Caco-2 (cell line): ENCODE data around the gene SRPRB. TPM values are rescaled to one million over a fixed set of nuclear protein-coding genes. Genes with fewer than 3 reads are reported as not detected.

ENCODE experiments used
- BruUV-seq: library from RNA; stranded (reverse); fragments of 400-500 nt; replicated peaks from 2 replicates; lab custom pipeline; 2021; lab: Mats Ljungman, UMichigan
- CTCF ChIA-PET: fragments of 300-600 bp; sonication (Branson Sonifier 250); formaldehyde crosslinking; loops from one replicate; lab custom pipeline; 2022; ENCODE audit warnings: antibody characterized with exemption; lab: Charles Lee
- POLR2A ChIA-PET: fragments of 300-600 bp; sonication (Branson Sonifier 250); formaldehyde crosslinking; loops from one replicate; lab custom pipeline; 2022; ENCODE audit warnings: antibody characterized with exemption; lab: Charles Lee
- DNase-seq, 2 experiments: peaks; one replicate each; pipeline versions ENCODE4 v3.0.0 to v3.0.0-alpha.2; 2020 to 2022
- H3K27me3 ChIP-seq: replicated peaks from 2 replicates; pipeline ENCODE4 v1.6.0; 2011; ENCODE audit warnings: low read length; ENCODE audit not compliant: control insufficient read depth, insufficient read depth
- H3K36me3 ChIP-seq: 2 replicates; pipeline ENCODE4 v1.5.1; 2011; ENCODE audit warnings: low read length; ENCODE audit not compliant: control insufficient read depth, insufficient read depth
- H3K4me1 ChIP-seq: fragments of 250-450 bp; sonication (Bioruptor Pico); 2 replicates; pipeline ENCODE4 v1.5.1; 2020; ENCODE audit warnings: mild to moderate bottlenecking
- H3K4me3 ChIP-seq: 2 replicates; pipeline ENCODE4 v1.5.1; 2011; ENCODE audit warnings: low read depth, mild to moderate bottlenecking, control low read depth, low read length
- H3K9me3 ChIP-seq: fragments of 250-450 bp; sonication (Bioruptor Pico); 2 replicates; pipeline ENCODE4 v1.5.1; 2020; ENCODE audit warnings: mild to moderate bottlenecking, moderate library complexity
- H3K27ac Mint-ChIP-seq: one replicate; pipeline ENCODE4 v1.8.0; 2022; ENCODE audit warnings: mixed read lengths; ENCODE audit not compliant: unreplicated experiment
- H3K27me3 Mint-ChIP-seq: one replicate; pipeline ENCODE4 v1.8.0; 2022; ENCODE audit warnings: mixed read lengths; ENCODE audit not compliant: insufficient read depth, unreplicated experiment
- H3K36me3 Mint-ChIP-seq: one replicate; pipeline ENCODE4 v1.8.0; 2022; ENCODE audit warnings: mild to moderate bottlenecking, mixed read lengths; ENCODE audit not compliant: insufficient read depth, unreplicated experiment
- H3K4me1 Mint-ChIP-seq: one replicate; pipeline ENCODE4 v1.8.0; 2022; ENCODE audit warnings: low read depth, mixed read lengths; ENCODE audit not compliant: unreplicated experiment
- H3K4me3 Mint-ChIP-seq: one replicate; pipeline ENCODE4 v1.8.0; 2022; ENCODE audit warnings: mild to moderate bottlenecking, moderate library complexity, mixed read lengths; ENCODE audit not compliant: unreplicated experiment
- H3K9me3 Mint-ChIP-seq: one replicate; pipeline ENCODE4 v1.8.0; 2022; ENCODE audit warnings: mixed read lengths; ENCODE audit not compliant: unreplicated experiment
- intact Hi-C: fragments of 100-400 bp; cut with micrococcal nuclease; formaldehyde crosslinking; loops from one replicate; pipeline ENCODE4 v1.10.0; 2022; ENCODE audit not compliant: unreplicated experiment
- total RNA-seq: library from RNA; stranded (reverse); gene quantifications from 2 replicates; pipeline ENCODE4 v1.2.3, GENCODE V29; 2022
- TF ChIP-seq, protein P1 (sequence below), 2 experiments: fragments of 200-600 bp in 1 of 2; IDR thresholded peaks; 1 replicate in 1 of 2; 2 replicates in 1 of 2; pipeline versions ENCODE4 v1.5.1 to v1.8.0; 2011 to 2022; ENCODE audit warnings: antibody characterized with exemption in 1 of 2, control low read depth in 1 of 2, inconsistent platforms in 1 of 2, low read depth in 1 of 2, low read length in 1 of 2, mild to moderate bottlenecking in 1 of 2, moderate library complexity in 1 of 2; ENCODE audit not compliant: insufficient read depth in 1 of 2, severe bottlenecking in 1 of 2, unreplicated experiment in 1 of 2

Gene SRPRB
- total RNA-seq, 1 experiment from 2014 or later, result 87.3 TPM

GRCh38 chr3:133824961-133825485, 19.4 kb downstream of the SRPRB start:
- Mint-ChIP-seq H3K36me3 (peaks cover 31% of the 10 kb centered on the region), H3K9me3 (no peaks in the 10 kb centered on the region), H3K4me3 (no peak overlapping the region), H3K27me3 (no peaks in the 10 kb centered on the region), H3K27ac (no peak overlapping the region), H3K4me1 (no peaks in the 10 kb centered on the region)
- CTCF ChIA-PET, result no interaction called here
- Histone ChIP-seq H3K4me3 (no peak overlapping the region), H3K9me3 (no peaks in the 10 kb centered on the region), H3K36me3 (peaks cover 8% of the 10 kb centered on the region), H3K27me3 (no peaks in the 10 kb centered on the region), H3K4me1 (no peaks in the 10 kb centered on the region)
- BruUV-seq, result no TSS peak
- POLR2A ChIA-PET, result no interaction called here
- TF ChIP-seq, protein P1, sequence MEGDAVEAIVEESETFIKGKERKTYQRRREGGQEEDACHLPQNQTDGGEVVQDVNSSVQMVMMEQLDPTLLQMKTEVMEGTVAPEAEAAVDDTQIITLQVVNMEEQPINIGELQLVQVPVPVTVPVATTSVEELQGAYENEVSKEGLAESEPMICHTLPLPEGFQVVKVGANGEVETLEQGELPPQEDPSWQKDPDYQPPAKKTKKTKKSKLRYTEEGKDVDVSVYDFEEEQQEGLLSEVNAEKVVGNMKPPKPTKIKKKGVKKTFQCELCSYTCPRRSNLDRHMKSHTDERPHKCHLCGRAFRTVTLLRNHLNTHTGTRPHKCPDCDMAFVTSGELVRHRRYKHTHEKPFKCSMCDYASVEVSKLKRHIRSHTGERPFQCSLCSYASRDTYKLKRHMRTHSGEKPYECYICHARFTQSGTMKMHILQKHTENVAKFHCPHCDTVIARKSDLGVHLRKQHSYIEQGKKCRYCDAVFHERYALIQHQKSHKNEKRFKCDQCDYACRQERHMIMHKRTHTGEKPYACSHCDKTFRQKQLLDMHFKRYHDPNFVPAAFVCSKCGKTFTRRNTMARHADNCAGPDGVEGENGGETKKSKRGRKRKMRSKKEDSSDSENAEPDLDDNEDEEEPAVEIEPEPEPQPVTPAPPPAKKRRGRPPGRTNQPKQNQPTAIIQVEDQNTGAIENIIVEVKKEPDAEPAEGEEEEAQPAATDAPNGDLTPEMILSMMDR (IDR thresholded peaks at IDR 0.05; ENCODE audit: insufficient read depth in 1 of 2, low read depth in 1 of 2, low read length in 1 of 2, severe bottlenecking in 1 of 2, unreplicated experiment in 1 of 2), result no peak
- no peak for DNase-seq
- intact Hi-C loops, result loop anchor here (5.0 kb wide), 1 partner anchor 72 kb away; the partner anchor contains the start of gene RAB6B

DNA sequence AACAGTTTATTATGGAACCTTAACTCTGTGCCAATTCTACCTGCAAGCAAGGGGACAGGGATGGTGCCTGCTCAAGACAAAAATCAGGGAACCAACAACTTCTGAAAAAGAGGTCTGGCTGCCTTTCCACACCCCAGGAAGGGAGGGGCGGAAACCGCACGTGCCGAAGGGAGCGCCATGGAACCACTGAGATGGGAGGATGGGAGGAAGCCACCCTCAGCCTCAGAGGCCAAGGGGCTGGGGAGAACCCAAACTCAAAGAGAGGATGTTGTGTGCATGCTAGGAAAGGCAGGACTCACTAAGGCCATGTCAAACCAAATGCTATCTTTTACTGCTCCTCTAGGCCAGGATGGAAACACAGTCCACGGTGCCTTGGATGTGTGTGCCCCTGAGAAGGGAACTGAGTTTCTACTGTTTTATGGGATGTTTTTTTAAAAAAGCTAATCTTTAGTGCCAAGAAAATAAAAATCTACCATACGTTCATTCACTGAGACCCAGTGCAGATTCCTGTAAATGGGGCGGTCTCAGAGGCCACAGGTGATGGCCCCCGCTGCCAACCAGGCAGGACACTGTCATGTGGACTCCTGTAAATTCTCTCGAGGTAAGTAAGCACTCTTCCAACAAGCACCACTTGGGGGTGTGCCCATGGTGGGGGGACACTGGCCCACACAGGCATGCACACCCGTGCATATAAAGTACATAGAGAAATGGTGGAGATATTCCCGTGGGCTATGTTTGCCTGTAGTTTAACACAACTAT, 20.5 kb downstream of the SRPRB start:
- Mint-ChIP-seq H3K27ac (no peak overlapping the region), H3K36me3 (peaks cover 20% of the 10 kb centered on the region), H3K4me1 (no peaks in the 10 kb centered on the region), H3K4me3 (no peak overlapping the region), H3K9me3 (no peaks in the 10 kb centered on the region), H3K27me3 (no peaks in the 10 kb centered on the region)
- Histone ChIP-seq H3K27me3 (no peaks in the 10 kb centered on the region), H3K4me1 (no peaks in the 10 kb centered on the region), H3K36me3 (peaks cover 5% of the 10 kb centered on the region), H3K9me3 (no peaks in the 10 kb centered on the region), H3K4me3 (no peak overlapping the region)
- ChIA-PET CTCF (no interaction called here), POLR2A (no interaction called here)
- TF ChIP-seq, protein P1 (IDR thresholded peaks at IDR 0.05; ENCODE audit: insufficient read depth in 1 of 2, low read depth in 1 of 2, low read length in 1 of 2, severe bottlenecking in 1 of 2, unreplicated experiment in 1 of 2), result no peak
- intact Hi-C loops, result loop anchor here (5.0 kb wide), 1 partner anchor 71 kb away; the partner anchor contains the start of gene RAB6B
- no peak for DNase-seq
- BruUV-seq, result no TSS peak

GRCh38 chr3:133827136-133827535, 21.5 kb downstream of the SRPRB start:
- intact Hi-C loops, result loop anchor here (5.0 kb wide), 1 partner anchor 70 kb away; the partner anchor contains the start of gene RAB6B
- Histone ChIP-seq H3K36me3 (peaks cover 2% of the 10 kb centered on the region), H3K4me3 (no peak overlapping the region), H3K27me3 (no peaks in the 10 kb centered on the region), H3K9me3 (no peaks in the 10 kb centered on the region), H3K4me1 (no peaks in the 10 kb centered on the region)
- CTCF ChIA-PET, result no interaction called here
- no peaks in the 10 kb centered on the region for H3K9me3 Mint-ChIP-seq
- H3K27ac Mint-ChIP-seq, result no peak overlapping the region
- TF ChIP-seq, protein P1 (IDR thresholded peaks at IDR 0.05; ENCODE audit: insufficient read depth in 1 of 2, low read depth in 1 of 2, low read length in 1 of 2, severe bottlenecking in 1 of 2, unreplicated experiment in 1 of 2), result no peak
- DNase-seq, result no peak
- BruUV-seq, result no TSS peak
- no peak overlapping the region for H3K4me3 Mint-ChIP-seq
- peaks cover 10% of the 10 kb centered on the region for H3K36me3 Mint-ChIP-seq
- POLR2A ChIA-PET, result no interaction called here
- H3K4me1 Mint-ChIP-seq, result no peaks in the 10 kb centered on the region
- H3K27me3 Mint-ChIP-seq, result no peaks in the 10 kb centered on the region
